ENCODE results near the gene IFNA13.

Gene IFNA13

GRCh38 chr9:21395778-21396717 lies 28.2 kb upstream of the IFNA13 start (continued):
- TF ChIP-seq ZNF121 (tag by site-specific recombination; IDR thresholded peaks at IDR 0.05): peak; percentile 92
- TF ChIP-seq, protein P1, sequence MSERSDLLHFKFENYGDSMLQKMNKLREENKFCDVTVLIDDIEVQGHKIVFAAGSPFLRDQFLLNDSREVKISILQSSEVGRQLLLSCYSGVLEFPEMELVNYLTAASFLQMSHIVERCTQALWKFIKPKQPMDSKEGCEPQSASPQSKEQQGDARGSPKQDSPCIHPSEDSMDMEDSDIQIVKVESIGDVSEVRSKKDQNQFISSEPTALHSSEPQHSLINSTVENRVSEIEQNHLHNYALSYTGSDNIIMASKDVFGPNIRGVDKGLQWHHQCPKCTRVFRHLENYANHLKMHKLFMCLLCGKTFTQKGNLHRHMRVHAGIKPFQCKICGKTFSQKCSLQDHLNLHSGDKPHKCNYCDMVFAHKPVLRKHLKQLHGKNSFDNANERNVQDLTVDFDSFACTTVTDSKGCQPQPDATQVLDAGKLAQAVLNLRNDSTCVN (tag by site-specific recombination; optimal IDR thresholded peaks at IDR 0.05): peak; percentile 36
- TF ChIP-seq ZSCAN4 (tag by site-specific recombination; IDR thresholded peaks at IDR 0.05): peak; percentile 18; the same call in 1 of the 2 replicates
- TF ChIP-seq ZSCAN30 (tag by site-specific recombination; IDR thresholded peaks at IDR 0.05): 0 out of 2 replicates have a peak, but pooled peaks have one; percentile 34
- TF ChIP-seq ZNF501 (tag by site-specific recombination; IDR thresholded peaks at IDR 0.05): 0 out of 2 replicates have a peak, but pooled peaks have one; percentile 29
- TF ChIP-seq ZNF660 (tag by site-specific recombination; IDR thresholded peaks at IDR 0.05): 0 out of 2 replicates have a peak, but pooled peaks have one; percentile 61
- TF ChIP-seq ZNF692 (tag by site-specific recombination; IDR thresholded peaks at IDR 0.05): peak; percentile 72
- TF ChIP-seq ZNF341 (tag by site-specific recombination; IDR thresholded peaks at IDR 0.05; ENCODE audit: low read depth): peak; percentile 58
- TF ChIP-seq ZNF2 (tag by site-specific recombination; IDR thresholded peaks at IDR 0.05): peak; percentile 92
- peak; percentile 68; the same call in 1 of the 2 replicates for TF ChIP-seq ZFP69B (tag by site-specific recombination; IDR thresholded peaks at IDR 0.05)
- TF ChIP-seq ZFP37 (tag by site-specific recombination; IDR thresholded peaks at IDR 0.05): peak; percentile 38; the same call in 1 of the 2 replicates
- TF ChIP-seq ZNF777 (tag by site-specific recombination; IDR thresholded peaks at IDR 0.05; ENCODE audit: borderline replicate concordance): no peak
- peak; percentile 32 for TF ChIP-seq ZNF654 (tag by site-specific recombination; IDR thresholded peaks at IDR 0.05; ENCODE audit: low read depth)
- TF ChIP-seq SP7 (tag by site-specific recombination; IDR thresholded peaks at IDR 0.05): 0 out of 2 replicates have a peak, but pooled peaks have one; percentile 33

GRCh38 chr9:21392270-21392669 lies 24.4 kb upstream of the IFNA13 start:
- Histone ChIP-seq H3K36me3 (ENCODE audit: control insufficient read depth in 2 of 2, insufficient read depth in 1 of 2, low read length in 2 of 2) (no peaks in the 10 kb centered on the region), H3K4me3 (ENCODE audit: low read depth, low read length) (no peak overlapping the region), H3K9me3 (ENCODE audit: control insufficient read depth, insufficient read depth, low read depth, low read length) (no peaks in the 10 kb centered on the region), H3K4me1 (ENCODE audit: control insufficient read depth, insufficient read depth, low read length) (no peaks in the 10 kb centered on the region), H3K27ac (ENCODE audit: extremely low read depth, low read depth, low read length) (no peak overlapping the region)
- CTCF ChIA-PET: interaction anchor here (0.6 to 2.7 kb wide), 10 partner anchors 8 to 143 kb away, joined by 3 to 11 read pairs (median 4); no protein-coding TSS in a partner anchor
- no peak for TF ChIP-seq ZNF391 (tag by site-specific recombination; IDR thresholded peaks at IDR 0.05; ENCODE audit: borderline replicate concordance, low read depth)
- TF ChIP-seq ZNF394 (tag by site-specific recombination; IDR thresholded peaks at IDR 0.05; ENCODE audit: borderline replicate concordance): no peak
- TF ChIP-seq ZNF580 (tag by site-specific recombination; IDR thresholded peaks at IDR 0.05): no peak
- TF ChIP-seq SCRT2 (tag by site-specific recombination; IDR thresholded peaks at IDR 0.05): no peak
- POLR2A ChIA-PET: no interaction called here
